VCaP (cell line): ENCODE results near the gene NRL.

ENCODE experiments used
- H3K27ac ChIP-seq: fragments of 450-650 bp; 2 replicates; pipeline ENCODE4 v1.5.1; 2017
- TF ChIP-seq, protein P1 (sequence below): fragments of 450-650 bp; conservative IDR thresholded peaks from 2 replicates; pipeline ENCODE4 v1.5.1; 2017; ENCODE audit warnings: mild to moderate bottlenecking, moderate library complexity

NRL gene

DNA sequence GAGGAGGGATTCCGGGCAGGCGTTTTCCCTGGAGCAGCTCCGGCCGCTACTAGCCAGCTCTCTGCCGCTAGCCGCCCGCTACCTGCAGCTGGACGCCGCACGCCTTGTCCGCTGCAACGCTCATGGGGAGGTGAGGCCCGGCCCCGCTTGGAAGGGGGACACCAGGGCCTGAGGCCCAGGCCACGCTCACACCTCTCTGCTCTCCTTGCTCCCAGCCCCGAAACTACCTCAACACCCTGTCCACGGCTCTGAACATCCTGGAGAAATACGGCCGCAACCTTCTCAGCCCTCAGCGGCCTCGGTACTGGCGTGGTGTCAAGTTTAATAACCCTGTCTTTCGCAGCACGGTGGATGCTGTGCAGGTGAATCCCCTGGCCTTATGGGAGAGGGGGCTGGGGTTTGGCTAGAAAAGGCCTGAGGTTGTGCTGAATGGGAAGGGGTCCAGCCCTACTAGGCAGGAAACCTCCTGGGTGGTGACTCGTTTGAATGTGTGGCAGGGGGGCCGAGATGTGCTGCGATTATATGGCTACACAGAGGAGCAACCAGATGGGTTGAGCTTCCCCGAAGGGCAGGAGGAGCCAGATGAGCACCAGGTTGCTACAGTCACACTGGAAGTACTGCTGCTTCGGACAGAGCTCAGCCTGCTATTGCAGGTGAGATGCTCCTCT is 33.1 kb upstream of the NRL start:
- H3K27ac ChIP-seq, result peak overlapping the region; percentile 83

DNA sequence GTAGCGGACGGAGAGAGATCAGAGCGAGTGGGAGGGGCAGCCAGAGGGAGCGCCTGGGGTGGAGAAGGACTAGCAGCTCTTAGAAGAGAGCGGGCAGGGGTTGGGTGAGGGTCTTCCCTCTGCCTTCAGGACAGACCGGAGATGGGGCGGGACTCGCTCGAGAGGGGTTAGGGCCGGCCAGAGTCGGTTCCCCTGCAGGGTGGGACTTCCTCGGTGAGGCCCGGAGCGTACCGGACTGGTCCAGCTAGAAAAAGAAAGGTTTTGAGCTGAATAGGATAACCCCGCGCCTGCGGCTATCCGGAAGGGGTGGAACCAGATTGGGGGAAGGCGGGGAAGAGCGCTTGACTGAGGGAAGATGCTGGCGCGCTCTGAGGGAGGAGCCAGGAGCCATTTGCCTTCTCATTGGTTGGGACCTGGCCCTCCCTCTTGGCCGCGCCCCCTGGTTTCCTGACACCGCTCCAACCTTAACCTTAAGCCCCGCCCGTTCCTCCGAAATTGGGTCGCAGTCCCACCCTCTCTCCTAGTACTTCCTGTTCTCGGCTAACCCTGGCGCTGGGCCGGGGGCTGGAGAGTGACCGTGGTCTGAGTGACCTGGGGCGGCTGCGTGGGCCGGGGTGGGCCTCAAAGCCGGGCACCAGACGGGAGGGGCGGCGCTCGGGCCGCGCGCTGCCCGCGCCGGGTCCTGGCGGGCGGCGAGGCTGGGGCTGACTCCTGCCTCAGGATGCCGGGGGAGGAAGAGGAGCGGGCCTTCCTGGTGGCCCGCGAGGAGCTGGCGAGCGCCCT is 32.4 kb upstream of the NRL start, which contains the start of gene RNF31:
Gene RNF31 (plus strand): TSS at position 521 of the 783 bp plus-strand sequence. CDS start 201 bp downstream, at position 722.
- H3K27ac ChIP-seq, result peak within 1 kb of the TSS; percentile 83
- TF ChIP-seq, protein P1, sequence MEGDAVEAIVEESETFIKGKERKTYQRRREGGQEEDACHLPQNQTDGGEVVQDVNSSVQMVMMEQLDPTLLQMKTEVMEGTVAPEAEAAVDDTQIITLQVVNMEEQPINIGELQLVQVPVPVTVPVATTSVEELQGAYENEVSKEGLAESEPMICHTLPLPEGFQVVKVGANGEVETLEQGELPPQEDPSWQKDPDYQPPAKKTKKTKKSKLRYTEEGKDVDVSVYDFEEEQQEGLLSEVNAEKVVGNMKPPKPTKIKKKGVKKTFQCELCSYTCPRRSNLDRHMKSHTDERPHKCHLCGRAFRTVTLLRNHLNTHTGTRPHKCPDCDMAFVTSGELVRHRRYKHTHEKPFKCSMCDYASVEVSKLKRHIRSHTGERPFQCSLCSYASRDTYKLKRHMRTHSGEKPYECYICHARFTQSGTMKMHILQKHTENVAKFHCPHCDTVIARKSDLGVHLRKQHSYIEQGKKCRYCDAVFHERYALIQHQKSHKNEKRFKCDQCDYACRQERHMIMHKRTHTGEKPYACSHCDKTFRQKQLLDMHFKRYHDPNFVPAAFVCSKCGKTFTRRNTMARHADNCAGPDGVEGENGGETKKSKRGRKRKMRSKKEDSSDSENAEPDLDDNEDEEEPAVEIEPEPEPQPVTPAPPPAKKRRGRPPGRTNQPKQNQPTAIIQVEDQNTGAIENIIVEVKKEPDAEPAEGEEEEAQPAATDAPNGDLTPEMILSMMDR, result no peak

More for the DNA sequence above, 33.1 kb upstream of the NRL start:
- TF ChIP-seq, protein P1, result no peak

DNA sequence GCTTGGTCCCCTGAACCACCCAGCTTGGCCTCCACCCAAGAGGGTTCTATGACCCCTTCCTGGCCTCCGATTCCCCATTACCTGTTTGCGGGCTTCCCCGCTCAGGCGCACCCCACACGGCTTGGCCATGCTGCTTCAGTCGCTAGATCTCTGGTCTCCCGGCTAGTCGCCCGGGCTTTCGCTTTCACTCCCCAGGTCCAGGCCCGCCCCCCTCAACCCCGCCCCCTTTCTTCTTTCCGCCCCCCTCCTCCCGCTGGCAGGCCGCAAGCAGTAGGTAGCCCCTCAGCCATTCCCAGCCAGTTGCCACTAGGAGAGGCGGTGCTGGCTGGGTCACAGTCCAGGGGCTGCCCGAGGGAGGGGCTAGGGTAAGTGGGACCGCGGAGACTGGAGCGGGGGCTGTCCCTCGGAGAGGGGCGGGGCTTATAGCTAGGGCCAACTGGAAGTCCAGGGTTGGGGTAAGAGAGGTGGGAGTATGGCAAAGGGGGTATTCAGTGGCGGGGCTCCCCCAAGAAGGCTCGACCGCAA is 31.8 kb upstream of the NRL start, which contains the start of gene PSME2:
Gene PSME2 (minus strand): TSS at position 158 of the 525 bp plus-strand sequence. CDS start 29 bp downstream, at position 129.
- peak within 1 kb of the TSS; percentile 83 for H3K27ac ChIP-seq
- TF ChIP-seq, protein P1, result no peak

DNA sequence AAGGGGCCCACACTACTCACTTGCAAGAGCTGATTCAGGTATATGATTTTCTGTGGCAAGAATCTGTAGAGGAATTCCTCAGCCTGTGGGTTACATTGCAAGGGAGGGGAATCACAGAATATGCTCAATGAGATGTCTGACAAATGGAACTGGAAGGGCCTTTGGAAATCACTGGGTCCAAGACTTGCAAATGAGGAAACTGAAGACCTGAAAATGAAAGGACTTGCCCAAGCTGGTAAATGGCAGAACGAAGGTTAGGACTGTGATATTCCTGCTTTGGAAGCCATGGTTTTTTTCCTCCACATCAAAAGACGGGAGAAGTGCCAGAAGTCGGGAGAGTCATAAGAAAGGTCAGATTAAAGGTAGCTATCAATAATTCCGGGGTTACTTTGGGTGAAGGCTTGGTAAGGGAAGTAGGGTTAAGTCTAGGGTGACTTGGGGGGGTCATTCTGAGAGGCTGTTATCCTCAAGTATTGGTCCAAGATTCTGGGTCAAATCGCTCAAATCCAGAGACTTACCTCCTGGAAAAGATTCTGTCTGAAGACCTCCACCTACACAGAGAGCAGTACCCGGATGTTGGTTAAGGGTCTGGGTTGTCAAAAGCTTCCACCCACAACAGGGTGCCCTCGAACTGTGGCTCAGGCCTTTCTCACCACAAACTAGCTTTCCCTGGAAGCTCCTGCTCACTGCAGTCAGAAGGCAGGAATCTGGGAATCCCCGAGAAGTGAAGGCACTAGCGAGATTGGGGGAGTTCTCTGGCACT is 31.1 kb upstream of the NRL start:
- H3K27ac ChIP-seq, result peak overlapping the region; percentile 83
- TF ChIP-seq, protein P1, result no peak

DNA sequence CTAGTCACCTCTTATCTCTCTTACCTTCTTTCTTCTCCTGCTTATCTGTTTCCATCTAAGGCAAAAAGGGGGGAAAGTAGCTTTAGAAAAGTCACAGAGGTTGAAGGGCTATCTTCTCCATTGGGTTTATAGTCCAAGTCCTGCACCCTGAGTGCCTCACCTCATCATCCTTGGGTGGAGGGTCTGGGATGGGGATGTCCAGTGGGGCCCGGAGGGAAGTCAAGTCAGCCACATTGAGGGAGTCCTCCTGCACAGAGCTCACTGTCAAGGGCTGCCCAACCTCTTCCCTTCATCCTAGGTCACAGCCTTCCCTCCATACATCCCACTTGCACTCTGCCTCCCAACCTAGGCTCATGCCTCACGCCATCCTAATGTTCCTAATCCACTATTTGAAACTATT is 30.5 kb upstream of the NRL start:
- TF ChIP-seq, protein P1, result no peak
- H3K27ac ChIP-seq, result peak overlapping the region; percentile 83

DNA sequence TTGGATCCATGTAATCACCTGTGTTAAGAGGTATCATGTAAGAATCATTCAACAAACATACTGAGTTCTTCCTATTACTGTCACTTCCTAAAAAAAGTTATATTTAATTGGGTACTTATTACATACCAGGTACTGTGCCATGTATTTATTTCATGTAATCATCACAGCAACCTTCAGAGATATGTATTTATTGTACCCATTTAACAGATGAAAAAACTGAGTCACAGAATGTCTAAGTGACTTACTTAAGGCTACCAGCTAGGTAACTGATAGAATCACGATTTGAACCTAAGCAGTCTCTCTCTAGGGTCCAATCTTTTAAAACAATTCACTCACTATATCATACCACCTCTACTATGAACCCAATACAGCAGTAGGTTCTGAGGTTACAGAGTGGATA is 29.7 kb upstream of the NRL start:
- TF ChIP-seq, protein P1, result no peak
- no peak overlapping the region; the same call in 1 of the 2 replicates for H3K27ac ChIP-seq
